Right atrium auricular region (tissue), 2 donors: ENCODE results near the gene UBXN4. TPM values are rescaled to one million over a fixed set of nuclear protein-coding genes. Genes with fewer than 3 reads are reported as not detected.
A peak's percentile ranks its signal among the peaks of the same experiment; 100 is the strongest.

Experiments
- DNase-seq: peaks from one replicate; pipeline ENCODE4 v3.0.0-alpha.2; 2019; ENCODE audit warnings: low spot score
- H3K27ac ChIP-seq, 2 donors: fragments of 200-600 bp; sonication (generic); 1 replicate in 1 of 2; 2 replicates in 1 of 2; pipeline ENCODE4 v1.5.1; 2016 to 2019
- H3K27me3 ChIP-seq, 2 donors: fragments of 200-600 bp; sonication (generic); one replicate each; pipeline versions ENCODE4 v1.5.1 to v1.6.0; 2017 to 2019
- H3K36me3 ChIP-seq: fragments of 200-600 bp; sonication (generic); one replicate; pipeline ENCODE4 v1.5.1; 2016
- H3K4me1 ChIP-seq, 2 donors: fragments of 200-600 bp; sonication (generic); one replicate each; pipeline versions ENCODE4 v1.5.1 to v1.6.0; 2017 to 2019
- H3K4me3 ChIP-seq, 2 donors: fragments of 200-600 bp; sonication (generic); 1 replicate in 1 of 2; 2 replicates in 1 of 2; pipeline ENCODE4 v1.5.1; 2017 to 2019; ENCODE audit warnings: mild to moderate bottlenecking in 1 of 2, moderate library complexity in 1 of 2
- H3K9me3 ChIP-seq, 2 donors: fragments of 200-600 bp; sonication (generic); one replicate each; pipeline ENCODE4 v1.5.1; 2019
- total RNA-seq, 2 donors: library from RNA; depleted of rRNA; stranded (reverse); fragments of >200 nt; gene quantifications; one replicate each; pipeline ENCODE4 v1.1.0, GENCODE V29; 2016
- TF ChIP-seq, protein P1 (sequence below), 2 donors: fragments of 200-600 bp; sonication (generic); IDR thresholded peaks; one replicate each; pipeline ENCODE4 v1.5.1; 2019; ENCODE audit warnings: antibody characterized with exemption in 2 of 2

Gene UBXN4
- total RNA-seq, 2 donors from 2014 or later, result 37.5 to 48.7 TPM

DNA sequence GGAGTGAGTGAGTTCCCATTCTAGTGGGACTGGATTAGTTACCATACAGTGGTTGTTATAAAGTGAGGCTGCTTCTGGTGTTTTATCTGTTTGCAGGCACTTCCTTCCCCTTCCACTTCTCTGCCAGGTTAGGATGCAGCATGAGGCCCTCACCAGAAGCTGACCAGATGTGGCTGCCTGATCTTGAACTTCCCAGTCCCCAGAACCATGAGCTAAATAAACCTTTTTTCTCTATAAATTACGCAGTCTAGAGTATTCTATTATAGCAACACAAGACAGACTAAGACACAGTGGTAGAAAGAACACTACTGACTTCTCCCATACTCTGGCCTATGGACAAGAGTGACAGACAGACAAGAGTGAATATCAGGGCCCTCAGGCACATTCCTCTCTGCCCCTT lies 81.2 kb downstream of the UBXN4 start:
- Histone ChIP-seq H3K4me3 (no peak overlapping the region), H3K36me3 (no peaks in the 10 kb centered on the region), H3K4me1 (no peaks in the 10 kb centered on the region), H3K9me3 (peaks cover 0 to 10% of the 10 kb centered on the region in 2 donors), H3K27ac (no peak overlapping the region), H3K27me3 (no peaks in the 10 kb centered on the region)
- DNase-seq, result no peak
- TF ChIP-seq, protein P1, sequence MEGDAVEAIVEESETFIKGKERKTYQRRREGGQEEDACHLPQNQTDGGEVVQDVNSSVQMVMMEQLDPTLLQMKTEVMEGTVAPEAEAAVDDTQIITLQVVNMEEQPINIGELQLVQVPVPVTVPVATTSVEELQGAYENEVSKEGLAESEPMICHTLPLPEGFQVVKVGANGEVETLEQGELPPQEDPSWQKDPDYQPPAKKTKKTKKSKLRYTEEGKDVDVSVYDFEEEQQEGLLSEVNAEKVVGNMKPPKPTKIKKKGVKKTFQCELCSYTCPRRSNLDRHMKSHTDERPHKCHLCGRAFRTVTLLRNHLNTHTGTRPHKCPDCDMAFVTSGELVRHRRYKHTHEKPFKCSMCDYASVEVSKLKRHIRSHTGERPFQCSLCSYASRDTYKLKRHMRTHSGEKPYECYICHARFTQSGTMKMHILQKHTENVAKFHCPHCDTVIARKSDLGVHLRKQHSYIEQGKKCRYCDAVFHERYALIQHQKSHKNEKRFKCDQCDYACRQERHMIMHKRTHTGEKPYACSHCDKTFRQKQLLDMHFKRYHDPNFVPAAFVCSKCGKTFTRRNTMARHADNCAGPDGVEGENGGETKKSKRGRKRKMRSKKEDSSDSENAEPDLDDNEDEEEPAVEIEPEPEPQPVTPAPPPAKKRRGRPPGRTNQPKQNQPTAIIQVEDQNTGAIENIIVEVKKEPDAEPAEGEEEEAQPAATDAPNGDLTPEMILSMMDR (IDR thresholded peaks at IDR 0.05), result no peak

DNA sequence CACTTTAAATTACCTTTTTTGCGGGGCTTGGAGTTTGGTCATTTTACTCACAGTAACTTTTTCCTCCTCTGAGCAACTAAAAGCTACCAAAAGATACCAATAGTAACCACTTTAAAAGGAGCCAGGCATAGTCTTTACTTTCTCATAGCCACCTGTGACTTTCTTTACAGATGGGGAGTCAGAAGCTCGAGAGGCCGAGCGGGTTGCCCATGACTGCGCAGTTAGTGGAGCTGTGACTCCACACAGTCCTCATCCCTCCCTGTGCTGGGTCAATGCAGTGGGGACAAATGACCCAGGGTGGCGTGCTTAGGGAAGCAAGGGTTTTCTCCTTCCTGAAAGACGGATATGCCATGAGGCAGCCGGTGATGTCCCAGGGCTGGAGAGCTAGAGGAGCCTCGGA lies 83.5 kb downstream of the UBXN4 start:
- H3K27ac ChIP-seq, result peak overlapping the region in 1 of 2 donors; percentile 10
- TF ChIP-seq, protein P1 (IDR thresholded peaks at IDR 0.05), result no peak
- no peak overlapping the region for H3K4me3 ChIP-seq
- H3K4me1 ChIP-seq, result no peaks in the 10 kb centered on the region
- H3K36me3 ChIP-seq, result no peaks in the 10 kb centered on the region
- no peaks in the 10 kb centered on the region for H3K27me3 ChIP-seq
- DNase-seq, result no peak
- peaks cover 0 to 10% of the 10 kb centered on the region in 2 donors for H3K9me3 ChIP-seq

DNA sequence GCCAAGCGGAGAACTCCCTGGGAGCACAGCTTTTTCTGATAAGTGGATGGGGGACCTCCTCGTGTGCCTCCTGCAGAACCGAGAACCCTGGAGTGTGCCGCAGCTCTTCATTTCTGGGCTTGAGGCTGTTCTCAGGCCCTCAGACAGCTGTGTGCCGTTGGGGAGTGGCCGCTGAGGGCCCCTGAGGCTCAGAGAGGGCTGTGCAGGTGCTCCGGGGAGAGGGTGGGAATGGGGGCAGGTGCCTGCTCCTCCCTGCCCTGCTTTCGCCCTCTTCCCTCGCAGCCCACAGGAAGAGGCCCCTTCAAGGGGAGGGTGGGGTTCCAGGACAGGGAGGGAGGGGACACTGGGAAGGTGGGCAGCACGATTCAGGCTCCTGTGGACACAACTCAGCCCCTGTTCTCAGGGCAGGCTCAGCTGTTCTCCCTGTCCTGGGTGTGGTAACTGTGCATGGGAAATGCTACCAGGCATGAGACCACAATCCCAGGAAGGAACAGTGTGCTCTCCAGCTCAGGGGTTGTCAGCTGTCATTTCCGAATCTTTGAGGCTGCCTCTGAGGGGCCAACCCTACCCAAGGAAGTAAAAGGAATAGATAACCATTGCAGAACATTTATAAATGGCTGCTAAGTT lies 84.0 kb downstream of the UBXN4 start:
- no peak for DNase-seq
- no peaks in the 10 kb centered on the region for H3K4me1 ChIP-seq
- no peaks in the 10 kb centered on the region for H3K36me3 ChIP-seq
- H3K27ac ChIP-seq, result peak overlapping the region in 1 of 2 donors; percentile 10
- peaks cover 0 to 10% of the 10 kb centered on the region in 2 donors for H3K9me3 ChIP-seq
- TF ChIP-seq, protein P1 (IDR thresholded peaks at IDR 0.05), result no peak
- no peak overlapping the region for H3K4me3 ChIP-seq
- H3K27me3 ChIP-seq, result no peaks in the 10 kb centered on the region

DNA sequence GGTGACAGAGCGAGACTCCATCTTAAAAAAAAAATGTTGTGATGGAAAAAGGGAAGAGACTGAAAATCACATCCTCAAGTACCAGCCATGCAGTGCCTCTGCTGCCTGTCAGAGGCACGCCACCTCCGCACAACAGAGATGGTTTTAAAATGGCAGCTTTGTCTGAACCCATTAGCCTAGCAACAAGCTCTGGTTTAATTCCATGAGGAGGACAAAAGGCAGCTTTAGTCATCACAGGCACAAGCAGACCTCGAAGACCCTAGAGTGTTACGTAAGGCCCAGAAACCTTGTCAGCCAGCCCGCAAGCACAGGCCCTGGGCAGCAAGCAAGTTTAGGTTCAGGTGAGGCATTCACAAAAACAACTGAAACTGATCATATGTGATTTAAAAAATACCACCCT lies 84.9 kb downstream of the UBXN4 start:
- DNase-seq, result no peak
- H3K9me3 ChIP-seq, result peaks cover 0 to 10% of the 10 kb centered on the region in 2 donors
- TF ChIP-seq, protein P1 (IDR thresholded peaks at IDR 0.05), result no peak
- H3K4me1 ChIP-seq, result no peaks in the 10 kb centered on the region
- H3K27me3 ChIP-seq, result no peaks in the 10 kb centered on the region
- H3K4me3 ChIP-seq, result no peak overlapping the region
- no peak overlapping the region for H3K27ac ChIP-seq
- no peaks in the 10 kb centered on the region for H3K36me3 ChIP-seq

DNA sequence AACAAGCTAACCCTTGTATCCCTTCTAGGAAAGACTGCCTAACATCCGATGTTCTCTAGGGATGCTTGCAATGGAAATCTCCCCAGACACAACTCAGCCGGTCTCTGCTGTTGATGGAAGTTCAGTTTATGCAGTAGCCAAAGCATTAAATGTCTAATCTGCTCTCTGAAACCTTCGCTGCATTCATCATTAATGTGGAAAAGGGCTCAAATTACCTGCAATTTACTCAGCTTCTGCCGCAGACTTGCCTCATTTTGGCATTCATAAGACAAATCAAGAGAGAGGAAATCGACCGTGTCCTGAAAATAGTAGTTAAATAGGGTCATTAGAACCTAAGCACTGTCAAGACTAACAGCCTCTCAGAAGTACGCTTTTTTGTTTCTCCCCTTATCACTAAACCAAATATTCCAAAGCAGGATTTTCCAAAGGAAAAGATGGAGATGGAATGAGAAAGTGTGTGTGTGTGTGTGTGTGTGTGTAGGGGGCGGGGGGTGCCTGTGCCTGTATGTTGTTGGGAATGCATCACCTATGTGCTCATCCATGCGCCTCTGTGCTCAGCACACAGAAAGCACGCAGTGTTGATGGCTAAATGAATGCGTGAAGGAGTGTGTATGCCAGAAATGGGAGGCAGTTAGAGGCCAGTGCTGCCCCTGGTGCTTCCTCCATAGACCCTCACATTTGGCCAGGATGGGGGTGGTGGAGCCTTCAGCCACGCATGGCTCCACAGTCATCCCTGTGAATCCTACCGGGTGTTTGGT lies 87.9 kb downstream of the UBXN4 start:
- Histone ChIP-seq H3K27ac (no peak overlapping the region), H3K4me1 (no peaks in the 10 kb centered on the region), H3K27me3 (no peaks in the 10 kb centered on the region), H3K36me3 (no peaks in the 10 kb centered on the region), H3K4me3 (no peak overlapping the region), H3K9me3 (no peaks in the 10 kb centered on the region)
- DNase-seq, result no peak
- TF ChIP-seq, protein P1 (IDR thresholded peaks at IDR 0.05), result no peak
